Measurements from ENCODE around the gene PRCD.
A peak's percentile ranks its signal among the peaks of the same experiment; 100 is the strongest.
"Not testable (repeated sequence)": the region's sequence is repeated elsewhere in the genome, so short reads cannot be mapped to it uniquely, and the experiment has no call there.

PRCD gene

GRCh38 chr17:76558198-76559095, 18.6 kb downstream of the PRCD start:
- DNase-seq, result no peak

DNA sequence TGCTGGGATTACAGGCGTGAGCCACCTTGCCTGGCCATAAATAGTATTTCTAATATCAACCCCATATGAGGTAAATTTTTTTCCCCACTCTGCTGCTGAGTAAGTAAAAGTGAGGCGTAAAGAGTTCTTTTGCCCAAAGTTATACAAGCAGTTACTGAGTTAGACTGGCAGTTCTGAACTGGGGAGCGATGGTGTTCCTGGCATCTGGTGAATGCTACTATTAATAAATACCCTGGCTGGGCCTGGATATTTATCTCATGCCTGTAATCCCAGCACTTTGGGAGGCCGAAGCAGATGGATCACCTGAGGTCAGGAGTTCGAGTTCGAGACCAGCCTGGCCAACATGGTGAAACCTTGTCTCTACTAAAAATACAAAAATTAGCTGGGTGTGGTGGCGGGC, 19.6 kb downstream of the PRCD start:
- not testable (repeated sequence) for DNase-seq

DNA sequence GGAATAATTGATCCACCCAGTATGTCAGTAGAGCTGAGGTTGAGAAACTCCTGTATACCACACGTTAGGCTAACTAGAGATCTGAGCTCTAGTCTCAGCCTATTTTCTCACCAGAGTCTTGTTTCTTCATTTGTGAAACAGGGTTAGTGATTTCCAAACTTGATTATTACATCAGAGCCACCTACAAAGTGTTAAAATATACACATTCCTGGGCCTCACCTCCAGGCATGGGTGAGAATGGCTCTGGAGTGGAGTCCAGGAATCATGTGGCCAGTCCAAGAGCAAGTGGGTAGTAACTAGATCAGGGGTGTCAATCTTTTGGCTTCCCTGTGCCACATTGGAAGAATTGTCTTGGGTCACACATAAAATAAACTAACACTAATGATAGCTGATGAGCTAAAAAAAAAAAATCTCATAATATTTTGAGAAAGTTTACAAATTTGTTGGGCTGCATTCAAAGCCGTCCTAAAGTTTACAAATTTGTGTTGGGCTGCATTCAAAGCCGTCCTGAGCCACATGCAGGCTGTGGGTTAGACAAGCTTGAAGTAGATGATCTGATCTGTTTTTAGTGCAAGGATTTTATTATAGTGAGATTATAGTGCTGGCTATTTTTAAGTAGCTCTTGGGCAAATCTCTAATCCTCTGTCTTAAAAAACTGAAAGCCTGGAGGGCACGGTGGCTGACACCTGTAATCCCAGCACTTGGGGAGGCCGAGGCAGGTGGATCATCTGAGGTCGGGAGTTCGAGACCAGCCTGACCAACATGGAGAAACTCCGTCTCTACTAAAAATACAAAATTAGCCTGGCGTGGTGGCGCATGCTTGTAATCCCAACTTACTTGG, 20.4 kb downstream of the PRCD start:
- DNase-seq, result no peak

DNA sequence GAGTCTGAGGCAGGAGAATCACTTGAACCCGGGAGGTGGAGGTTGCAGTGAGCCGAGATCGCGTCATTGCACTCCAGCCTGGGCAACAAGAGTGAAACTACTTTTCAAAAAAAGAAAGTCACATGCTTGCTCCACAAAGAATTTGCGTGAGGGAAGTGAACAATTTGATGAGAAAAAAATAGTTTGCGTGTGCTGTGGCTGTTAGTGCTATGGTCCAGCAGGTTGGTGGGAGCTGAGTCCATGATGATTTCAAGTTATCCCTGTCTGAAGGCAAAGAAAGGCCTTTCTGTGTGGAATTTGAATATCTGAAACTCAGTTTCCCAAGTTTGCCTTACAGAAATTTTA, 21.0 kb downstream of the PRCD start:
- DNase-seq, result no peak

GRCh38 chr17:76561332-76561731, 21.5 kb downstream of the PRCD start:
- no peak for DNase-seq

DNA sequence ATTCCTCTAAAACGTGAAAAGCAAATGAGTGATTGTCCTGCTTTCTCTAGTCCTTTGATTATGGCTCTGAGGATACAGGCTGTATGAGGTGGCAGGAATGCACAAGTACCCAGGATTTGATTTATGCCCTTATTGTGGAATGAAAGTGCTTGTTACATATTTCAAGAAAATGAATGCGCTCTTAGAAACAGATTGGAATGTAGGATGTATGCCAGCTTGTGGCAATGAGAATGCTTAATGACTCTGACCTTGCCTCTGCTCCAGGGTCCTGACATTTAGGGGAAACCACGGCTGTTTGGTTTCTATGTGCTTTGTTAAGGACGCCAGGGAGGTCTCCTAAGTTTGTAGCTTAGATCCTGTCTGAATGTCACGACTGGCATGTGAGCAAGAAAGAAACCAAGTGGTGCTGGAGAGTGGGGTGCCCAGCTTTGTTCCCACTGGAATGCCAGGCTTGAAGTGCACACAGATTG, 22.0 kb downstream of the PRCD start:
- DNase-seq, result no peak

DNA sequence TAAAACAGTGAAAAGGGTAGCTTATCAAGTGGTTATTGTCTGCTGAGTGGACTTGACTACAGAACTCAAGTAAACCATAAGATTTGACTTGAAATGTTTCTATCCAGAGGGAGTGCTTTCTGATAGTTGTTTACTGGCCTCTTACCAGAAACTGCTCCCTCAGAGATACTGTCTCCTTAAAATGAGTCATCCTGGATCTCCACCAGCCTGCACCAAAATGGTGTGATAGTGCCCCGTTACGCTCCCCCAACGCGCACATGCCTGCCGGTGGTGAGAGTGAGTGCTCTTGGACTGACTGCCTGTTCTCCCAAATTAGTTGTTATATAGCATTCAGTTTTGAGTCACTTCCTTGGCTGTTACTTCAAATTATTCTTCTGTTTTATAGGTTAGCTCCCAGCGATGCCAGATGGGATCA, 22.9 kb downstream of the PRCD start:
- DNase-seq, result no peak

DNA sequence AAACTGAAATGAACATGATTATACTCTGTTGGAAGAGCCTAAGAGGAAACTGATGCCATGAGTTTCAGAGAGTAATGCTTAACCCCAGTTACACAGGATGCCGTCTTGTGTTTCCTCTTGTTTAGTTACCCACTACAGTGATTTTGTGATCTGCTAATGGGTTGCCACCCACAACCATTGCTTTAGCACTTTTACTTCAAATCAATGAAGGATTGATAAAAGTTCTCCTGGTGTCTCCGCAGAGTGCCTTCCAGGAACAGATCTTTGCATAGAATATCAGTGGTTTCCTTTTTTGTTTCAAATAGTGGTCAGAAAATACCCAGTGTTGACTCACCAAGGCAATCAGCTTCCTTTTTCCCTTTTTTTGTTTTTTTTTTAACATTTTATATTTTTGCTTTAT, 23.5 kb downstream of the PRCD start:
- DNase-seq, result not testable (repeated sequence)

DNA sequence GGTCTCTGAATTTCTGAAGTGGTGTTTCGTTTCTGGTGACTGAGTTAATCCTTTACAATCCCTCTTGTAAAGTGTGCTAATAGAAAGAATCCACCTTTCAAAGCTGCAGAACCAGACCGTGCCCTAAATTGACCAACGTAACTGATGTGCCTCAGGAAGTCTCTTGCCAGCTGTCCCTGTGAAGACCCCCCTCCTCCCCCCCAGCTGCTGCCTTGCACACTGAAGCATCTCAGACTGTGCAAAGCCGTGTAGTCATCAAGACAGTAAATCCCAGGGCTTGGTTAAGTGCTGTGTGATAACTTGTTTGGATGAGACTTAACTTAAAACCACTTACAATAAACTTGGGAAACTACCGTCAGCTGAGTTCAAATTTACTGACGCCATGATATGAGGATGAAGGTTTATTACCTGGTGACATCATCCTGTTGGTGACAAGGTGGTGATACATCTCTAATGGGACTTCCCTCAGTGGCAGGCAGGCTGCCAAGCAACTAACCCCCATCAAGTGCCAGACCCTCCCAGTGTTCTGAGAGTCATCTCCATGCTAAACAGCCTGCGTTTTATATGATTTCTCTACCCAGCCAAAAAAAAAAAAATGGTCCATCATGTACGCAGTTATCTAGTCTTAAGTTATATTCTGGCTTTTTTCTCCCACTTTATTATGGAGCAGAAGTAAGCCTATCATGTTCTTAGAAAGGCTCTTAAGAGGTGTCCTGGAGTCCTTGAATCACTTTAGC, 25.3 kb downstream of the PRCD start:
- DNase-seq, result not testable (repeated sequence)

GRCh38 chr17:76565728-76566612, 26.1 kb downstream of the PRCD start:
- DNase-seq, result no peak

GRCh38 chr17:76566613-76566943, 26.7 kb downstream of the PRCD start:
- DNase-seq, result no peak

DNA sequence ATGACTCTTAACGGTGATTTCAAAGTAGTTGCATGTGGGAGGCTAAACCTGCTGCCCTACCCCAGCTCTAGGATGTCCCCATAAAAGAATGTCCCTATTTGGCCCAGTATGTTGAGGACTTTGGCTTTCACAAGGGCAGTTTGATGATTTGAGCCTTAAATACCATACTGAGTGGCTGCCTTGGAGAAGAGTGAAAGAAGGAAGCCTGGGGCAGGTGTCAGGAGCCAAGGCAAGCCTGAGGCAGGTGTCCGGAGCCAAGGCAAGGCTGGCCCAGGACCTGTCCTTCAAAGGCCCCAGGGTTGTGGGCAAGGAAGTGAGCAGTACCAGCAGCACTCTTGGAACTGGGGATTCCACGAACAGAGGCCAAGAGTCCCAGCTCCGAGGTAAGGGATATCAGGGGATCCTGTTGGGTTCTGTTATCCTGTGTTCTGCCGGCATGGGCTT, 27.2 kb downstream of the PRCD start:
- peak; percentile 62 for DNase-seq

GRCh38 chr17:76567634-76568432, 28.0 kb downstream of the PRCD start:
- peak; percentile 64 for DNase-seq

GRCh38 chr17:76568811-76569221, 29.0 kb downstream of the PRCD start:
- DNase-seq, result no peak

- DNase-seq, result no peak
Observed at GRCh38 chr17:76569607-76570279, 29.9 kb downstream of the PRCD start.

GRCh38 chr17:76570457-76570856, 30.6 kb downstream of the PRCD start:
- no peak for DNase-seq

DNA sequence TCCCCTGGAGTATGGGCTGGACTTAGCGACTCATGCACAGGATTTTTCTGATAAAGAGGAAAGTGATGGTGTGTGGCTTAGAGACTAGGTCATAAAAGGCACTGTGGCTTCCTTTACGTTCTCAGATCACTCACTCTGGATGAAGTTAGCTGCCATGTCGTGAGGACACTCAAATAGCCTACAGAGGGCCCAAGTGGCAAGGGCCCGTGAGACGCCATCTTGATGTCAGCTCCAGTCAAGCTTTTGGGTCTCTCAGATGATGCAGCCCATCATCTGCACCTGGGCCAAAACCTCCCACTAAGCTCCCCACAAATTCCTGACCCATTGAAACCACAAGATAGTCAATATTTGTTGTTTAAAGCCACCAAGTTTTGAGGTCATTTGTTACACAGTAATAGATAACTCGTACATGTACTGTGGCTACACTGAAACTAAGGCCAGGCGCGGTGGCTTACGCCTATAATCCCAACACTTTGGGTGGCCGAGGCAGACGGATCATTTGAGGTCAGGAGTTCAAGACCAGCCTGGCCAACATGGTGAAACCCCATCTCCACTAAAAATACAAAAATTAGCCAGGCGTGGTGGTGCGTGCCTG, 31.1 kb downstream of the PRCD start:
- no peak for DNase-seq

DNA sequence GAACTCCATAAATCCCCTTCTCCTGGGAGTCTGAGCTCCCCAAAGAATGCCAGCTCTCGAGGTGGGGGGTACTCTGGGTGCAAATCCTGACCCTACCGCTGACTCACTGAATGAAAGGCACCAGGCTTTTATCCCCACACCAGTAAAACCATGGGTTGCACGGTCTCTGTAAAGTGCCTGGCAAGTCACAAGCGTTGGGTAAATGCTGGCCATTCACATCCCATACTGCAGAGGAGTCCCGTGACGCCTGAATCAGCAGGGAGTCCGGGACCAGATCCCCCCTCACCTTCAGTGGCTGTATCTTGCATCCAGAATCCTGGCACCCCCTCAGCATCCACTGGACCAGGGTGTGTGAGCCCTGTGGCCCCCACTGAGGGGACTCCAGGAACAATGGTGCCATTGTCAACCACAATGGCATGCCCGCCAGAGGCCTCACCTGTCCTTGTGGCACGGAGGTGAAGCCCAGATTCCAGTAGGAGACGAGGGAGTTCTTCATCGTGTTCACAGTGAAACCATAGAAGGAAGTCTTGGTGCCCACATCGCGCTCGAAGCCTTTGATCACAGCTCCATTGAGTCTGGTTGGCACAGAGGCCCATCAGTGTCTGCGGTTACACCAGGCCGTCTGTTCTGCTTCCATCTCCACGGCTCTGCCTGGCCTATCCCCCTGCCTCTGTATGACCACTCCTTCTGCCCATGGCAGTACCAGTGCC, 32.5 kb downstream of the PRCD start:
- no peak for DNase-seq

- no peak for DNase-seq
Observed at GRCh38 chr17:76573096-76573495, 33.3 kb downstream of the PRCD start.

- no peak for DNase-seq
Observed at GRCh38 chr17:76574166-76574565, 34.3 kb downstream of the PRCD start.

Data from activated CD8-positive, alpha-beta memory T cell treated with anti-CD3 and anti-CD28 coated beads, Interleukin-2, amount 50 U/mL, for 48 hours (primary cell).